MM.1S (cell line): ENCODE data around the gene PRG2.
"Not testable (repeated sequence)": the region's sequence is repeated elsewhere in the genome, so short reads cannot be mapped to it uniquely, and the experiment has no call there.

Experiments used
- DNase-seq: peaks from one replicate; pipeline ENCODE4 v3.0.0-alpha.2; 2015
- H2AFZ ChIP-seq: fragments of 300-600 bp; sonication (generic); 2 replicates; pipeline ENCODE4 v1.6.0; 2016; ENCODE audit warnings: antibody characterized with exemption, low read length
- H3F3A ChIP-seq: fragments of 300-600 bp; sonication (generic); 2 replicates; pipeline ENCODE4 v1.6.1; 2016; ENCODE audit warnings: mild to moderate bottlenecking, antibody characterized with exemption, low read length, moderate library complexity, mixed read lengths; ENCODE audit not compliant: insufficient read depth
- H3K27ac ChIP-seq: fragments of 300-600 bp; sonication (generic); 2 replicates; pipeline ENCODE4 v1.5.1; 2016; ENCODE audit warnings: mild to moderate bottlenecking, low read length
- H3K27me3 ChIP-seq: fragments of 300-600 bp; sonication (generic); replicated peaks from 2 replicates; pipeline ENCODE4 v1.6.0; 2016; ENCODE audit warnings: low read length; ENCODE audit not compliant: insufficient read depth
- H3K36me3 ChIP-seq: fragments of 300-600 bp; sonication (generic); replicated peaks from 2 replicates; pipeline ENCODE4 v1.6.1; 2016; ENCODE audit warnings: mild to moderate bottlenecking, low read length, mixed read lengths; ENCODE audit not compliant: insufficient read depth
- H3K4me1 ChIP-seq: fragments of 300-600 bp; sonication (generic); 2 replicates; pipeline ENCODE4 v1.6.1; 2016; ENCODE audit warnings: low read length, mixed read lengths
- H3K4me2 ChIP-seq: fragments of 300-600 bp; sonication (generic); 2 replicates; pipeline ENCODE4 v1.6.0; 2016; ENCODE audit warnings: low read depth, low read length
- H3K4me3 ChIP-seq: fragments of 300-600 bp; sonication (generic); 2 replicates; pipeline ENCODE4 v1.5.1; 2016; ENCODE audit warnings: low read length, mixed read lengths
- H3K79me2 ChIP-seq: fragments of 300-600 bp; sonication (generic); 2 replicates; pipeline ENCODE4 v1.6.1; 2016; ENCODE audit warnings: mixed run types, low read length, mixed read lengths
- H3K9ac ChIP-seq: fragments of 300-600 bp; sonication (generic); 2 replicates; pipeline ENCODE4 v1.6.1; 2016; ENCODE audit warnings: low read length, mixed read lengths
- H3K9me2 ChIP-seq: fragments of 300-600 bp; sonication (generic); replicated peaks from 2 replicates; pipeline ENCODE4 v1.6.1; 2016; ENCODE audit warnings: mild to moderate bottlenecking, low read length, mixed read lengths; ENCODE audit not compliant: insufficient read depth
- H3K9me3 ChIP-seq: fragments of 300-600 bp; sonication (generic); replicated peaks from 2 replicates; pipeline ENCODE4 v1.6.1; 2016; ENCODE audit warnings: mild to moderate bottlenecking, low read length, mixed read lengths; ENCODE audit not compliant: insufficient read depth
- H4K20me1 ChIP-seq: fragments of 300-600 bp; sonication (generic); 2 replicates; pipeline ENCODE4 v1.6.1; 2016; ENCODE audit warnings: mild to moderate bottlenecking, low read length, moderate library complexity, mixed read lengths; ENCODE audit not compliant: insufficient read depth
- CTCF ChIP-seq: fragments of 300-600 bp; sonication (generic); IDR thresholded peaks from 2 replicates; pipeline ENCODE4 v1.5.1; 2016; ENCODE audit warnings: antibody characterized with exemption, low read length, mixed read lengths
- EZH2 ChIP-seq: fragments of 300-600 bp; sonication (generic); optimal IDR thresholded peaks from 2 replicates; pipeline ENCODE3; 2017; ENCODE audit warnings: low read depth, mild to moderate bottlenecking, antibody characterized with exemption, low read length, mixed read lengths
- EZH2phosphoT487 ChIP-seq: fragments of 300-600 bp; sonication (generic); IDR thresholded peaks from 2 replicates; pipeline ENCODE4 v1.6.1; 2018; ENCODE audit warnings: antibody characterized with exemption, low read length

PRG2 gene

DNA sequence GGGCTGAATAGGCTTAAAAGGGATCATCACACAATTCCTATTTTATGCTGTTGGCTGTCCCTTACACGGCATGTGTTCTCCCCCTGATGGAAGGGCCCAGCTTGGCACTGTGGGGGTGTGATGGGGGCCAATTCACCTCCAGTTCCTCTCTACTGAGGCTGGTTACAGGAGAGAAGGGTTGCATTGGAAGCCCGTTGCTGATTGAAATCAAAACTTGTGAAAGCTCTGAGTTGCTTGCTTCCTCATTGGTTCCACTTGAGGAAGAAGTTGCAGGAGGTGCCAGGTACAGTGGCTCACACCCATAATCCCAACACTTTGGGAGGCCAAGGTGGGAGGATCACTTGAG lies 13.3 kb upstream of the PRG2 start:
- Histone ChIP-seq H3K4me1 (no peaks in the 10 kb centered on the region), H3K9me3 (no peaks in the 10 kb centered on the region), H3F3A (no peaks in the 10 kb centered on the region), H3K36me3 (no peaks in the 10 kb centered on the region), H3K79me2 (no peaks in the 10 kb centered on the region), H3K4me2 (no peak overlapping the region), H3K9me2 (no peaks in the 10 kb centered on the region), H3K27ac (no peak overlapping the region), H3K9ac (no peak overlapping the region), H3K4me3 (no peak overlapping the region), H2AFZ (no peak overlapping the region), H4K20me1 (no peaks in the 10 kb centered on the region), H3K27me3 (no peaks in the 10 kb centered on the region)
- TF ChIP-seq EZH2phosphoT487 (no peak), CTCF (no peak), EZH2 (no peak)
- DNase-seq: no peak

- H3K9me3 ChIP-seq, H3K4me2 ChIP-seq, H3K79me2 ChIP-seq, H3K9me2 ChIP-seq, H3K36me3 ChIP-seq, H3K9ac ChIP-seq, H3K27ac ChIP-seq, H3K4me3 ChIP-seq, DNase-seq, H2AFZ ChIP-seq, H3F3A ChIP-seq, H4K20me1 ChIP-seq, H3K4me1 ChIP-seq, H3K27me3 ChIP-seq: not testable (repeated sequence)
Observed at GRCh38 chr11:57403003-57403801, 12.8 kb upstream of the PRG2 start.

- Histone ChIP-seq H3K9me3 (no peaks in the 10 kb centered on the region), H3K27ac (no peak overlapping the region), H3F3A (no peaks in the 10 kb centered on the region), H3K27me3 (no peaks in the 10 kb centered on the region), H4K20me1 (no peaks in the 10 kb centered on the region), H3K79me2 (no peaks in the 10 kb centered on the region), H2AFZ (no peak overlapping the region), H3K9ac (no peak overlapping the region), H3K4me2 (no peak overlapping the region), H3K4me1 (no peaks in the 10 kb centered on the region), H3K36me3 (no peaks in the 10 kb centered on the region), H3K9me2 (no peaks in the 10 kb centered on the region), H3K4me3 (no peak overlapping the region)
- TF ChIP-seq CTCF (no peak), EZH2 (no peak), EZH2phosphoT487 (no peak)
- DNase-seq: no peak
Observed at GRCh38 chr11:57402188-57403002, 11.9 kb upstream of the PRG2 start.
